Measurements from ENCODE around the gene PTPN4. TPM values are rescaled to one million over a fixed set of nuclear protein-coding genes. Genes with fewer than 3 reads are reported as not detected.
A peak's percentile ranks its signal among the peaks of the same experiment; 100 is the strongest.
"Not testable (repeated sequence)": the region's sequence is repeated elsewhere in the genome, so short reads cannot be mapped to it uniquely, and the experiment has no call there.

Gene PTPN4
- total RNA-seq, 1 donor from 2014 or later: 21.4 TPM

DNA sequence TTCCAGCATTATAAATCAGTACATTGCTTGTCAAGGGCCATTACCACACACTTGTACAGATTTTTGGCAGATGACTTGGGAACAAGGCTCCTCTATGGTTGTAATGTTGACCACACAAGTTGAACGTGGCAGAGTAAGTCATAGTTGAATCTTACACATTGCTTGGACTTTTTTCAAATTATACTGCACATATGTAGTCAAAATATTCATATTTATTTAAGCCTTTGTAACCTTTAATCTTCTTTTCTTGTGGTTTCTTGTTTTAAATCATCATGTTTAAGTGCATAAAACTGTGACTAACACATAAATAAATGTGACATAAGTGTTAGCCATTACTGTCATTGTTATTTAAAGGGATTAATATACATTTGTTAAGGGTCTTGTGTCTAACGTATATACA lies 201.1 kb downstream of the PTPN4 start:
- H3K36me3 Mint-ChIP-seq (ENCODE audit: unreplicated experiment): peaks cover 35% of the 10 kb centered on the region
- no peak for DNase-seq (ENCODE audit: extremely low spot score, unreplicated experiment)
- H3K4me1 Mint-ChIP-seq (ENCODE audit: unreplicated experiment): no peaks in the 10 kb centered on the region
- TF ChIP-seq, protein P1, sequence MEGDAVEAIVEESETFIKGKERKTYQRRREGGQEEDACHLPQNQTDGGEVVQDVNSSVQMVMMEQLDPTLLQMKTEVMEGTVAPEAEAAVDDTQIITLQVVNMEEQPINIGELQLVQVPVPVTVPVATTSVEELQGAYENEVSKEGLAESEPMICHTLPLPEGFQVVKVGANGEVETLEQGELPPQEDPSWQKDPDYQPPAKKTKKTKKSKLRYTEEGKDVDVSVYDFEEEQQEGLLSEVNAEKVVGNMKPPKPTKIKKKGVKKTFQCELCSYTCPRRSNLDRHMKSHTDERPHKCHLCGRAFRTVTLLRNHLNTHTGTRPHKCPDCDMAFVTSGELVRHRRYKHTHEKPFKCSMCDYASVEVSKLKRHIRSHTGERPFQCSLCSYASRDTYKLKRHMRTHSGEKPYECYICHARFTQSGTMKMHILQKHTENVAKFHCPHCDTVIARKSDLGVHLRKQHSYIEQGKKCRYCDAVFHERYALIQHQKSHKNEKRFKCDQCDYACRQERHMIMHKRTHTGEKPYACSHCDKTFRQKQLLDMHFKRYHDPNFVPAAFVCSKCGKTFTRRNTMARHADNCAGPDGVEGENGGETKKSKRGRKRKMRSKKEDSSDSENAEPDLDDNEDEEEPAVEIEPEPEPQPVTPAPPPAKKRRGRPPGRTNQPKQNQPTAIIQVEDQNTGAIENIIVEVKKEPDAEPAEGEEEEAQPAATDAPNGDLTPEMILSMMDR (IDR thresholded peaks at IDR 0.05): no peak
- no peaks in the 10 kb centered on the region for H3K27me3 Mint-ChIP-seq (ENCODE audit: unreplicated experiment)
- no peaks in the 10 kb centered on the region for H3K9me3 Mint-ChIP-seq (ENCODE audit: unreplicated experiment)
- no peak overlapping the region for H3K27ac Mint-ChIP-seq (ENCODE audit: unreplicated experiment)
- H3K4me3 Mint-ChIP-seq (ENCODE audit: unreplicated experiment): no peak overlapping the region

DNA sequence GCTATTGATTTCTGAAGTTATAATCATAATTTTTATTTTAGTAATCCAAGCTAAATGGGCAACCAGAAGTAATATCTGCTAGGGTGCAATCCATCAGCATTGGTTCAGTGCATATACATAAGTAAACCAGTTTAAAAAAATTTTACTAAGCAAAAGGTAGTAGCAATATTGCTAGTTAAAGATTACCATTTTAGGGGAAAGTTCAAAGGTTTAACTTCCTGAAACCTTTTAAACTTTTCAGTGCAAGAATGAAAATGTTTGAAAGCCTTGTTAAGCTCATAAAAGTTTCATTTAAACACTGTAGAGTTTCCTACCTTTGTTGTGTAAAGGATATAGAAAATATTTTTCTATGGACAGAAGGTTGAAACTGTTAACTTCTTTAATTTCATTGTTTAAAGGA lies 222.2 kb downstream of the PTPN4 start:
- no peak for DNase-seq (ENCODE audit: extremely low spot score, unreplicated experiment)

DNA sequence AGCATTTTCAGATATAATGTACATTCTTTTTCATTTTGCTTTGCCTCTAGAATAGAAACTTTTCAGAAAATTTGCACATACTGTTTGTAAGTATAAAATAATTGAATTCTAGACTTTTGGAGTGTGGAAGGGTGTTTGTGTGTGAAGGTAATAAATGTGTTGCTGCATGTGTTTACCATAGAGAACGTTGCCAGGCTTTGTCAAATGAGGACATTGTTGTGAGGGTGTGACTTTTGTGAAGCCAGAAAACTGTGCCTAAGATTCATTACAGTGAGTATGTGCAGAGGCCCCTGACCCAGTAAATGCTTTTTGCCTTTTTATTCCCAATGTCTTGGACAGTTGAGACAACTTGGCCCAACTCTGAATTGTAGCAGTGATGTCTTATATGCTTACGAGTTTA lies 222.8 kb downstream of the PTPN4 start:
- TF ChIP-seq, protein P1 (IDR thresholded peaks at IDR 0.05): no peak
- DNase-seq (ENCODE audit: extremely low spot score, unreplicated experiment): no peak
- no peak overlapping the region for H3K27ac Mint-ChIP-seq (ENCODE audit: unreplicated experiment)
- no peak overlapping the region for H3K4me3 Mint-ChIP-seq (ENCODE audit: unreplicated experiment)
- no peaks in the 10 kb centered on the region for H3K27me3 Mint-ChIP-seq (ENCODE audit: unreplicated experiment)
- H3K36me3 Mint-ChIP-seq (ENCODE audit: unreplicated experiment): peaks cover 1% of the 10 kb centered on the region
- no peaks in the 10 kb centered on the region for H3K9me3 Mint-ChIP-seq (ENCODE audit: unreplicated experiment)
- no peaks in the 10 kb centered on the region for H3K4me1 Mint-ChIP-seq (ENCODE audit: unreplicated experiment)

More for the DNA sequence above, 222.2 kb downstream of the PTPN4 start:
- H3K27me3 Mint-ChIP-seq (ENCODE audit: unreplicated experiment): no peaks in the 10 kb centered on the region
- H3K4me1 Mint-ChIP-seq (ENCODE audit: unreplicated experiment): no peaks in the 10 kb centered on the region
- H3K9me3 Mint-ChIP-seq (ENCODE audit: unreplicated experiment): no peaks in the 10 kb centered on the region
- no peak overlapping the region for H3K4me3 Mint-ChIP-seq (ENCODE audit: unreplicated experiment)
- H3K36me3 Mint-ChIP-seq (ENCODE audit: unreplicated experiment): peaks cover 1% of the 10 kb centered on the region
- no peak overlapping the region for H3K27ac Mint-ChIP-seq (ENCODE audit: unreplicated experiment)
- TF ChIP-seq, protein P1 (IDR thresholded peaks at IDR 0.05): no peak

DNA sequence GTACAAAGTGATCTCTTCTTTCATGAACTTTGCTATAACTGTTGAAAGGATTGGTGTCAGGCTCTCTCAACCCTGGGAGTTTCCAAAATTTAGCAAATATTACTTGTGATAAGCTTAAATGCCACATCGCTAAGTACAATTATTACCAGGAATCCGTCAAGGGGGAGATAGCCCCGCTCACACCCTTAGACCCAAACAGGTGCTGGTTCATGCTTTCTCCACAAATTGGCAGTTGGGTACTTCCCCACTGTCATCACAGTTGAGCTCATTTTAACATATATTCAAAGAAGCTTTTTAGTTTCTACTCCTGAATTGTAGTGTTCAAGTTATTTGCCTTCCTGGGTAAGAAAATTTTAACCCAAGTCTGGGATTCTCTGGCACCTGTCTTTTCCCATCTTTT lies 223.4 kb downstream of the PTPN4 start:
- no peak for DNase-seq (ENCODE audit: extremely low spot score, unreplicated experiment)
- Mint-ChIP-seq H3K4me3 (ENCODE audit: unreplicated experiment) (no peak overlapping the region), H3K4me1 (ENCODE audit: unreplicated experiment) (no peaks in the 10 kb centered on the region), H3K27ac (ENCODE audit: unreplicated experiment) (no peak overlapping the region), H3K9me3 (ENCODE audit: unreplicated experiment) (no peaks in the 10 kb centered on the region), H3K36me3 (ENCODE audit: unreplicated experiment) (peaks cover 1% of the 10 kb centered on the region), H3K27me3 (ENCODE audit: unreplicated experiment) (no peaks in the 10 kb centered on the region)
- TF ChIP-seq, protein P1 (IDR thresholded peaks at IDR 0.05): no peak

DNA sequence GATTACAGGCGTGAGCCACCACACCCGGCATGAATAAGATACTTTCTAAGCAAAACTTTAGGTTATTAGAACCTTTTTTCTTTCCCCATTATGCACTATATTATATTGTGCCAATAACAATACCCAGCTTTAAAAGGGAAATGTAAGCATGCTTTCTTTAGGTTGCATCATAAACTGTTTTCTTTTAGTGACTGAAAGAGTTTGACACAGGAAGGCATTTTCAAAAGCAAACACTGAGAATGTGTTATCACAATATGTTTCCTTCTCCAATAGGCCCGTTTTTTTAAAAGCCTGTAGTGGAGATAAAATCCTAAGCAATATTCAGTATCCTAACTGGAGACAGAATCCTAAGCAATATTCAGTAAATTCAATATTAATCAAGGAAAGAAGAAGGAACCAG lies 236.4 kb downstream of the PTPN4 start:
- H3K4me3 Mint-ChIP-seq (ENCODE audit: unreplicated experiment): no peak overlapping the region
- peaks cover 8% of the 10 kb centered on the region for H3K27me3 Mint-ChIP-seq (ENCODE audit: unreplicated experiment)
- peaks cover 2% of the 10 kb centered on the region for H3K9me3 Mint-ChIP-seq (ENCODE audit: unreplicated experiment)
- no peaks in the 10 kb centered on the region for H3K36me3 Mint-ChIP-seq (ENCODE audit: unreplicated experiment)
- TF ChIP-seq, protein P1 (IDR thresholded peaks at IDR 0.05): no peak
- no peak for DNase-seq (ENCODE audit: extremely low spot score, unreplicated experiment)
- H3K4me1 Mint-ChIP-seq (ENCODE audit: unreplicated experiment): peaks cover 4% of the 10 kb centered on the region
- H3K27ac Mint-ChIP-seq (ENCODE audit: unreplicated experiment): peak overlapping the region; percentile 64

DNA sequence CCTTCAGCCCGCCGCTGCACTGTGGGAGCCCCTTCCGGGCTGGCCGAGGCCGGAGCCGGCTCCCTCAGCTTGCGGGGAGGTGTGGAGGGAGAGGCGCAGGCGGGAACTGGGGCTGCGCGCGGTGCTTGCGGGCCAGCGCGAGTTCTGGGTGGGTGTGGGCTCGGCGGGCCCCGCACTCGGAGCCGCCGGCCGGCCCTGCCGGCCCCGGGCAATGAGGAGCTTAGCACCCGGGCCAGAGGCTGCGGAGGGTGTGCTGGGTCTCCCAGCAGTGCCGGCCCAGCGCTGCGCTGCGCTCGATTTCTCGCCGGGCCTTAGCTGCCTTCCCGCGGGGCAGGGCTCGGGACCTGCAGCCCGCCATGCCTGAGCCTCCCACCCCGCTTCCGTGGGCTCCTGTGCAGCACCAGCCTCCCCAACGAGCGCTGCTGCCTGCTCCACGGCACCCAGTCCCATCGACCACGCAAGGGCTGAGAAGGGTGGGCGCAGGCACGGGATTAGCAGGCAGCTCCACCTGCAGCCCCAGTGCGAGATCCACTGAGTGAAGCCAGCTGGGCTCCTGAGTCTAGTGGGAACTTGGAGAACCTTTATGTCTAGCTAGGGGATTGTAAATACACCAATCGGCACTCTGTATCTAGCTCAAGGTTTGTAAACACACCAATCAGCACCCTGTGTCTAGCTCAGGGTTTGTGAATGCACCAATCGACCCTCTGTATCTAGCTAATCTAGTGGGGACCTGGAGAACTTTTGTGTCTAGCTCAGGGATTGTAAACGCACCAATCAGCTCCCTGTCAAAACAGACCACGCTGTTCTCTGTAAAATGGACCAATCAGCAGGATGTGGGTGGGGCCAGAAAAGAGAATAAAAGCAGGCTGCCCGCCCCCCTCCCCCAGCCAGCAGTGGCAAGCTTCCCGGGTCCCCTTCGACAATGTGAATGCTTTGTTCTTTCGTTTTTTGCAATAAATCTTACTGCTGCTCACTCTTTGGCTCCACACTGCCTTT lies 237.5 kb downstream of the PTPN4 start:
- not testable (repeated sequence) for H3K27ac Mint-ChIP-seq (ENCODE audit: unreplicated experiment); H3K9me3 Mint-ChIP-seq (ENCODE audit: unreplicated experiment); DNase-seq (ENCODE audit: extremely low spot score, unreplicated experiment); H3K4me1 Mint-ChIP-seq (ENCODE audit: unreplicated experiment); H3K4me3 Mint-ChIP-seq (ENCODE audit: unreplicated experiment); H3K27me3 Mint-ChIP-seq (ENCODE audit: unreplicated experiment); H3K36me3 Mint-ChIP-seq (ENCODE audit: unreplicated experiment)
